ENCODE data around the gene RNF141. TPM values are rescaled to one million over a fixed set of nuclear protein-coding genes. Genes with fewer than 3 reads are reported as not detected.
A peak's percentile ranks its signal among the peaks of the same experiment; 100 is the strongest.

RNF141 gene
- total RNA-seq, 1 experiment from 2014 or later: 28.4 TPM

GRCh38 chr11:10567446-10567845 is 26.5 kb upstream of the RNF141 start:
- no peak for TF ChIP-seq CTCF (IDR thresholded peaks at IDR 0.05; ENCODE audit: unreplicated experiment)
- H3K9me3 Mint-ChIP-seq (ENCODE audit: unreplicated experiment): no peaks in the 10 kb centered on the region
- intact Hi-C loops (cut with micrococcal nuclease): no loop called here
- CTCF ChIA-PET: no interaction called here
- no peaks in the 10 kb centered on the region for H3K27me3 Mint-ChIP-seq (ENCODE audit: insufficient read depth, unreplicated experiment)
- H3K4me1 Mint-ChIP-seq (ENCODE audit: insufficient read depth, unreplicated experiment): no peaks in the 10 kb centered on the region
- POLR2A ChIA-PET: interaction anchor here (1.1 to 1.3 kb wide), 2 partner anchors 9 to 17 kb away, joined by 3 to 5 read pairs; no protein-coding TSS in a partner anchor
- BruUV-seq (replicated peaks): no TSS peak
- DNase-seq (ENCODE audit: unreplicated experiment): no peak
- no peak overlapping the region for H3K4me3 Mint-ChIP-seq (ENCODE audit: unreplicated experiment)
- H3K36me3 Mint-ChIP-seq (ENCODE audit: insufficient read depth, unreplicated experiment): peaks cover 4% of the 10 kb centered on the region
- no peak overlapping the region for H3K27ac Mint-ChIP-seq (ENCODE audit: low read depth, unreplicated experiment)

DNA sequence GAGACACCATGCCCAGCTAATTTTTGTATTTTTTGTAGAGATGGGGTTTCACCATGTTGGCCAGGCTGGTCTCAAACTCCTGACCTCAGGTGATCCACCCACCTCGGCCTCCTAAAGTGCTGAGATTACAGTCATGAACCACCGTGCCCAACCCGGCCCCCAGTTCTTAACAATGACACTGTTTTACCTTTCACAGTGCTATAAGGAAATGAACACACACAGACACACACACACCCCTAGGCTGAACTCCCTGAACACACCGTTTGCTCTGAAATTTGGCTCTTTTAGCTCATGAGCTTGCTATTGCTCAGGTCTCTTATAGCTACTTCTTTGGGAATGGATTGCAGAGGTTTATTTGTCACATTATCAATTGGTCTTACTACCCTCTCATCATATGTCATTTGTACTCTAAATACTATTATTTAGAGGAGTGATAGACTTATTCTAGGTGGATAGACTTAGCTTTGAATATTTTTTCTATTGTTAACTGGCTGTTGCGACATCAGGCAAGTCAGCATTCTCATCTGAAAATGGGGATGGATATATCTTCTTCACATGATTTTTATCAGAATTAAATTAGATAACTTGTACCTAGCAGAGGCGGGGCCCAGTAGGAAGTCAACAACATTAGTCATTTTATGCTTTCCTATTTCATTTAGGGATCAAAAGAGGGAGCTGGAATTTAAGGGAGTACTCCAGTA is 25.4 kb upstream of the RNF141 start:
- no peaks in the 10 kb centered on the region for H3K9me3 Mint-ChIP-seq (ENCODE audit: unreplicated experiment)
- ChIA-PET CTCF (interaction anchor here (0.6 to 1.7 kb wide), 8 partner anchors 11 to 170 kb away, joined by 3 to 9 read pairs (median 3); partner anchors contain the start of gene RNF141), POLR2A (interaction anchor here (1.0 to 1.8 kb wide), 5 partner anchors 8 to 56 kb away, joined by 3 to 9 read pairs (median 4); partner anchors contain the start of gene RNF141)
- no TSS peak for BruUV-seq (replicated peaks)
- no peak overlapping the region for H3K27ac Mint-ChIP-seq (ENCODE audit: low read depth, unreplicated experiment)
- intact Hi-C loops (cut with micrococcal nuclease): no loop called here
- H3K4me1 Mint-ChIP-seq (ENCODE audit: insufficient read depth, unreplicated experiment): no peaks in the 10 kb centered on the region
- no peaks in the 10 kb centered on the region for H3K27me3 Mint-ChIP-seq (ENCODE audit: insufficient read depth, unreplicated experiment)
- no peak overlapping the region for H3K4me3 Mint-ChIP-seq (ENCODE audit: unreplicated experiment)
- peaks cover 4% of the 10 kb centered on the region for H3K36me3 Mint-ChIP-seq (ENCODE audit: insufficient read depth, unreplicated experiment)
- no peak for TF ChIP-seq CTCF (IDR thresholded peaks at IDR 0.05; ENCODE audit: unreplicated experiment)
- no peak for DNase-seq (ENCODE audit: unreplicated experiment)

DNA sequence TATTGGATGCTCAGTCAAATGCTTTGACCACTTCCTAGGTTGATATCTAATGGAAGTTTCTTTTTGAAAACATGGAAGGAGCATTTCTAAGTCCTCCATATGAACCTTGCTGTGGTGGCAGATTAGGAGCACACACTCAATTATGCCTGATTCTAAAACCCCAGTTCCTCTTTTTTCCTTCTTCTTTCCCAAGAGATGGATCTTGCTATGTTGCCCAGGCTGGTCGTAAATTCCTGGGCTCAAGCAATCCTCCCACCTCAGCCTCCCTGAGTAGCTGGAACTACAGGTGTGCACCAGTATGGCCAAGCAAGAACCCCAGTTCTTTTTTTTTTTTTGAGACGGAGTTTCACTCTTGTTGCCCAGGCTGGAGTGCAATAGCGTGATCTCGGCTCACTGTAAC is 24.5 kb upstream of the RNF141 start:
- POLR2A ChIA-PET: interaction anchor here (1.2 to 1.8 kb wide), 2 partner anchors 19 to 39 kb away, joined by 3 to 7 read pairs; no protein-coding TSS in a partner anchor
- no peaks in the 10 kb centered on the region for H3K9me3 Mint-ChIP-seq (ENCODE audit: unreplicated experiment)
- no peak overlapping the region for H3K4me3 Mint-ChIP-seq (ENCODE audit: unreplicated experiment)
- H3K27ac Mint-ChIP-seq (ENCODE audit: low read depth, unreplicated experiment): no peak overlapping the region
- peaks cover 4% of the 10 kb centered on the region for H3K36me3 Mint-ChIP-seq (ENCODE audit: insufficient read depth, unreplicated experiment)
- intact Hi-C loops (cut with micrococcal nuclease): no loop called here
- DNase-seq (ENCODE audit: unreplicated experiment): no peak
- peaks cover 5% of the 10 kb centered on the region for H3K4me1 Mint-ChIP-seq (ENCODE audit: insufficient read depth, unreplicated experiment)
- no peak for TF ChIP-seq CTCF (IDR thresholded peaks at IDR 0.05; ENCODE audit: unreplicated experiment)
- CTCF ChIA-PET: interaction anchor here (0.7 to 1.7 kb wide), 10 partner anchors 10 to 160 kb away, joined by 3 to 9 read pairs (median 3); partner anchors contain the start of gene RNF141
- BruUV-seq (replicated peaks): no TSS peak
- no peaks in the 10 kb centered on the region for H3K27me3 Mint-ChIP-seq (ENCODE audit: insufficient read depth, unreplicated experiment)

- CTCF ChIA-PET: interaction anchor here (0.6 to 1.8 kb wide), 14 partner anchors 9 to 1001 kb away, joined by 3 to 16 read pairs (median 4); partner anchors contain the start of gene RNF141
- no peak overlapping the region for H3K4me3 Mint-ChIP-seq (ENCODE audit: unreplicated experiment)
- H3K9me3 Mint-ChIP-seq (ENCODE audit: unreplicated experiment): no peaks in the 10 kb centered on the region
- no peak overlapping the region for H3K27ac Mint-ChIP-seq (ENCODE audit: low read depth, unreplicated experiment)
- DNase-seq (ENCODE audit: unreplicated experiment): no peak
- TF ChIP-seq CTCF (IDR thresholded peaks at IDR 0.05; ENCODE audit: unreplicated experiment): peak; percentile 12
- peaks cover 4% of the 10 kb centered on the region for H3K36me3 Mint-ChIP-seq (ENCODE audit: insufficient read depth, unreplicated experiment)
- POLR2A ChIA-PET: no interaction called here
- no peaks in the 10 kb centered on the region for H3K27me3 Mint-ChIP-seq (ENCODE audit: insufficient read depth, unreplicated experiment)
- intact Hi-C loops (cut with micrococcal nuclease): loop anchor here (1.0 kb wide), 2 partner anchors 89 to 171 kb away; no protein-coding TSS in a partner anchor
- peaks cover 5% of the 10 kb centered on the region for H3K4me1 Mint-ChIP-seq (ENCODE audit: insufficient read depth, unreplicated experiment)
- BruUV-seq (replicated peaks): no TSS peak
These were observed 23.8 kb upstream of the RNF141 start for GRCh38 chr11:10564696-10565318.
